Left ventricle myocardium inferior (tissue), 1 donor: ENCODE data around the gene UBE2I. TPM values are rescaled to one million over a fixed set of nuclear protein-coding genes. Genes with fewer than 3 reads are reported as not detected.
"Not testable (repeated sequence)": the region's sequence is repeated elsewhere in the genome, so short reads cannot be mapped to it uniquely, and the experiment has no call there.

ENCODE experiments used
- DNase-seq: peaks from one replicate; pipeline ENCODE4 v3.0.0-alpha.2; 2020
- H3K27ac ChIP-seq: fragments of 200-600 bp; replicated peaks from 2 replicates; pipeline ENCODE4 v1.8.0; 2021
- H3K27me3 ChIP-seq: fragments of 200-600 bp; 2 replicates; pipeline ENCODE4 v1.8.0; 2021; ENCODE audit warnings: low read depth
- H3K36me3 ChIP-seq: fragments of 200-600 bp; 2 replicates; pipeline ENCODE4 v1.8.0; 2021
- H3K4me1 ChIP-seq: fragments of 200-600 bp; 2 replicates; pipeline ENCODE4 v1.8.0; 2021
- H3K4me3 ChIP-seq: fragments of 200-600 bp; 2 replicates; pipeline ENCODE4 v1.8.0; 2021; ENCODE audit warnings: mild to moderate bottlenecking, moderate library complexity
- H3K9me3 ChIP-seq: fragments of 200-600 bp; replicated peaks from 2 replicates; pipeline ENCODE4 v1.8.0; 2021
- intact Hi-C: fragments of 100-400 bp; cut with micrococcal nuclease; formaldehyde crosslinking; loops from one replicate; pipeline ENCODE4 v1.11.0; 2022
- total RNA-seq: library from RNA; stranded (reverse); fragmentation: NEBNext Ultra II Directional; extraction: Animal tissue kit (Norgen Biotek cat#: 25700); gene quantifications from one replicate; pipeline ENCODE4 v1.2.1, GENCODE V29; 2021
- TF ChIP-seq, protein P1 (sequence below): fragments of 200-600 bp; IDR thresholded peaks from 2 replicates; pipeline ENCODE4 v1.8.0; 2021; ENCODE audit warnings: antibody characterized with exemption, mild to moderate bottlenecking, borderline replicate concordance
- donor health status: DM: no; HTN: yes; CAD: no; lungs with severe emphysema.

UBE2I gene
- total RNA-seq, 1 donor from 2014 or later = 86.2 TPM

DNA sequence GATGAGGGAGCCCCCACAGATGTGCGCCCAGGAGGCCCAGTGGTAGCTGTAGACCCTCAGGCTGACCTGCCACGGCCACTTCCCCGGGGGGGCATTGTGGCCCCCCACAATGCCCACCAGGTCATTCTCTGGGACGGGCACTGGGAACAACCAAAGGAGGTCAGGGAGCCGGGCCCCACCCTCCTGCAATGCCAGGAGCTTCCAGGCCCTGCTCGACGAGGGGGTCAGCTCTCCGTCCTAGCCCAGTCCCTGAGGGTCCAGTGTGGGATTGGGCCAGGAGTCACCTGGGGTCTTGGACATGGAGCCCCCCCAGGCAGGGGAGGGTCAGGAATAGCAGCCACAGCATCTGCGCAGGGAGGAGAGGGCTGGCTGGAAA is 46.6 kb upstream of the UBE2I start:
- intact Hi-C loops = no loop called here
- no peak for DNase-seq
- TF ChIP-seq, protein P1, sequence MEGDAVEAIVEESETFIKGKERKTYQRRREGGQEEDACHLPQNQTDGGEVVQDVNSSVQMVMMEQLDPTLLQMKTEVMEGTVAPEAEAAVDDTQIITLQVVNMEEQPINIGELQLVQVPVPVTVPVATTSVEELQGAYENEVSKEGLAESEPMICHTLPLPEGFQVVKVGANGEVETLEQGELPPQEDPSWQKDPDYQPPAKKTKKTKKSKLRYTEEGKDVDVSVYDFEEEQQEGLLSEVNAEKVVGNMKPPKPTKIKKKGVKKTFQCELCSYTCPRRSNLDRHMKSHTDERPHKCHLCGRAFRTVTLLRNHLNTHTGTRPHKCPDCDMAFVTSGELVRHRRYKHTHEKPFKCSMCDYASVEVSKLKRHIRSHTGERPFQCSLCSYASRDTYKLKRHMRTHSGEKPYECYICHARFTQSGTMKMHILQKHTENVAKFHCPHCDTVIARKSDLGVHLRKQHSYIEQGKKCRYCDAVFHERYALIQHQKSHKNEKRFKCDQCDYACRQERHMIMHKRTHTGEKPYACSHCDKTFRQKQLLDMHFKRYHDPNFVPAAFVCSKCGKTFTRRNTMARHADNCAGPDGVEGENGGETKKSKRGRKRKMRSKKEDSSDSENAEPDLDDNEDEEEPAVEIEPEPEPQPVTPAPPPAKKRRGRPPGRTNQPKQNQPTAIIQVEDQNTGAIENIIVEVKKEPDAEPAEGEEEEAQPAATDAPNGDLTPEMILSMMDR = no peak
- Histone ChIP-seq H3K4me1 (no peaks in the 10 kb centered on the region), H3K27me3 (peaks cover 70% of the 10 kb centered on the region), H3K9me3 (no peaks in the 10 kb centered on the region), H3K27ac (no peak overlapping the region), H3K36me3 (no peaks in the 10 kb centered on the region), H3K4me3 (no peak overlapping the region)

DNA sequence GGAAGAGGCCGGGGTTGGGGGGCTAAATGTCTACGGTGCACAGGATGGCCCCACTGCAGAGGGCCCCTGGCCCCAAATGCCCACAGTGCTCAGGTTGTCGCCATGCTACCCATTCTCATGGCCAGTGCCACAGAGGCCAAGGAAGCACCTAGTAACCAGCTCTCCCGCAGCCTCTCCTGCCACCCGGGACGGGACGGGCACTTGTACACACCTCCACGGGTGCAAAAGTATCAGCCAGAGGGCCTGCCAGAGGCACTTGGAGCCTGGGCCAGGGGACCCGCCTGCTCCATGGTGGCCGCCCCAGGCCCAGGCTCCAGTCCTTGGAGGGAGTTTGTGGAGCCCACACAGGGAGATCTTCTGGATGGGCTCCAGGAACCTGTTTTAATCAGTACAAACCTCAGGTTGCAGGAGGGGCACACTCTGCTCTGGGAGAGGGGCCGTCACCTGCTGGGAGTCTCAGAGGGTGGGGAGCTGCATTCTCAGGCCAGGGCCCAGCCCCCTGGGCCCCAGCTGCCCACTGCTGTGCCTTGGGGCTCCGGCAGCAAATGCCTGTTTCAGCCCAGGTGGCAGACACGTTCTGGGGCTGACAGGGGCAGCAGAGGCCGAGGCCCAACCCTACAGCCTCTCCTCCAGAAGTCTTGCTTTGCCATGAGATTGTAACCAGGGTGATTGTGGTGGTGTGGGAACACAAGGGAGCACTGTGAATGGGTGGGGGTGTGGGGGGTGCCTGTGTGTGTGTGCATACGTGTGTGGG is 45.7 kb upstream of the UBE2I start:
- no peak for DNase-seq
- no peaks in the 10 kb centered on the region for H3K36me3 ChIP-seq
- no peak overlapping the region for H3K4me3 ChIP-seq
- H3K27ac ChIP-seq = no peak overlapping the region
- intact Hi-C loops = no loop called here
- TF ChIP-seq, protein P1 = no peak
- no peaks in the 10 kb centered on the region for H3K9me3 ChIP-seq
- no peaks in the 10 kb centered on the region for H3K4me1 ChIP-seq
- peaks cover 65% of the 10 kb centered on the region for H3K27me3 ChIP-seq

DNA sequence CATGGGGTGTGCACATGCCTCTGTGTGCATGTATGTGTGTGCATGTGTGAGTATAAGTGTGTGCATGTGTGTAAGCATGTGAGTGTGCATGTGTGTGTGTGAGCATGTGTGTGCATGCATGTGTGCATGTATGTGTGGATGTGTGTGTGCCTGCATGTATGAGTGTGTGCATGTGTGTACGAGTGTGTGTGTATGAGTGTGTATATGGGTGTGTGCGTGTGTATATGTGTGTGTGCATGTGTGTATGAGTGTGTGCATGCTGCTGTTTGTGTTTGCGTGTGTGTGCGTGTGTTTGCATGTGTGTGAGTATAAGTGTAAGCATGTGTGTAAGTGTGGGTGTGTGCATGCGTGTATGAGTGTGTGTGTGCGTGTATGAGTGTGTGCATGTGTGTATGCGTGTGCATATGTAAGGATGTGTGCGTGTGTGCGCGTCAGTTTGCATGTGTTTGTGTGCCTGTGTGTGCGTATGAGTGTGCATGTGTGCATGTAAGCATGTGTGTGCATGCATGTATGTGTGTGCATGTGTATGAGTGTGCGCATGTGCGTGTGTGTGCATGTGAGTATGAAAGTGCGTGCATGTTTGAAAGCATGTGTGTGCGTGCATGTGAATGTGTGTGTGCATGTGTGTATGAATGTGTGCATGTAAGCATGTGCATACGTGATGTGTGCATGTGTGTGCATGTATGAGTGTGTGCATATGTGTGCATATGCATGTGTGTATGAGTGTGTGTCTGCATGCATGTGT is 44.9 kb upstream of the UBE2I start:
- H3K27me3 ChIP-seq = peaks cover 65% of the 10 kb centered on the region
- DNase-seq = no peak

DNA sequence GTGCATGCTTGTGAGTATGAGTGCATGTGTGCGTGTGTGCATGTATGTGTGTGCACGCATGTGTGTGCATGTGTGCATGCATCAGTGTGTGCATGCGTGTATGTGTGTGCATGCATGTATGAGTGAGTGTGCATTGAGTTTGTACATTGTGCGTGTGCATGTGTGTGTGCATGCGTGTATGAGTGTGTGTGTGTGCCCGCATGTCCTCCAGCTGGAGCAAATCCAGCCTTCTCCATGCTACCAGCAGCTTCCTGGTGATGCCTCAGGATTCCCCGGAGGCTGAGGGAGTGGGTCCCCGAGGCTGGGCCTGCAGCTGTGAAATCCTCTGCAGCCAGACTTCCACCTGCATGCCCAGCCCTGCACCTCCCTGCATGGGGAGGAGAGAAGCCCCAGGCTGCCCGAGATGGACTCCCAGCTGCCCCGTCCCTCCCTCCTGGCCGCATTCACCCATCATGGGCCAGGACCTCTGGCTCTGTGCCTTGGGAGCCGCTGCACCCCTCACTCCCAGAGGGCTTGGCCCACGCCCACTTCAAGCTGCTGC is 44.3 kb upstream of the UBE2I start:
- intact Hi-C loops = no loop called here

More for the DNA sequence above, 44.9 kb upstream of the UBE2I start:
- intact Hi-C loops = no loop called here
- Histone ChIP-seq H3K4me1 (no peaks in the 10 kb centered on the region), H3K27ac (no peak overlapping the region), H3K36me3 (no peaks in the 10 kb centered on the region), H3K4me3 (no peak overlapping the region), H3K9me3 (no peaks in the 10 kb centered on the region)
- TF ChIP-seq, protein P1 = no peak

DNA sequence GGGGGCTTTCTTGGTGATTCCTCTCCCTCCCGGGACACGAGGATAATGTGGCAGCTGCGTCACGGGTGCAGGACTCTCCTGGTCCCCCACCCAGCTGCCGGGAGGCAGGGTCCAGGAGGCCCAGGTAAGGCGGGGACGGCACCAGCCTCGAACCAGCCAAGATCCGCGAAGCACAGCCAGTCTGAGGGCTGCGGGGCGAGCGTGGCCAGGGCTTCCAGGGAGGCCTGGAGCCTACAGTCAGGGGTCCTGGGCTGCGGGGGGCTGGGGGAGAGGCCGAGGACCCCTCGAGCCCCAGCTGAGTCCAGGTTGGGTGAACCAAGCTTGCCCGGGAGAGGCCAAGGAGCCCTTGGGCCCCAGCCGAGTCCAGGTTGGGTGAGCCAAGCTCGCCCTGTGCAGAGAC is 43.6 kb upstream of the UBE2I start:
- Histone ChIP-seq H3K27ac (no peak overlapping the region), H3K4me3 (no peak overlapping the region), H3K27me3 (peaks cover 55% of the 10 kb centered on the region), H3K9me3 (no peaks in the 10 kb centered on the region), H3K36me3 (no peaks in the 10 kb centered on the region), H3K4me1 (no peaks in the 10 kb centered on the region)
- TF ChIP-seq, protein P1 = no peak
- DNase-seq = no peak
- intact Hi-C loops = no loop called here

More for the DNA sequence above, 44.3 kb upstream of the UBE2I start:
- Histone ChIP-seq H3K36me3 (no peaks in the 10 kb centered on the region), H3K9me3 (no peaks in the 10 kb centered on the region), H3K4me3 (no peak overlapping the region), H3K4me1 (no peaks in the 10 kb centered on the region), H3K27me3 (peaks cover 61% of the 10 kb centered on the region), H3K27ac (no peak overlapping the region)
- no peak for DNase-seq
- TF ChIP-seq, protein P1 = no peak

DNA sequence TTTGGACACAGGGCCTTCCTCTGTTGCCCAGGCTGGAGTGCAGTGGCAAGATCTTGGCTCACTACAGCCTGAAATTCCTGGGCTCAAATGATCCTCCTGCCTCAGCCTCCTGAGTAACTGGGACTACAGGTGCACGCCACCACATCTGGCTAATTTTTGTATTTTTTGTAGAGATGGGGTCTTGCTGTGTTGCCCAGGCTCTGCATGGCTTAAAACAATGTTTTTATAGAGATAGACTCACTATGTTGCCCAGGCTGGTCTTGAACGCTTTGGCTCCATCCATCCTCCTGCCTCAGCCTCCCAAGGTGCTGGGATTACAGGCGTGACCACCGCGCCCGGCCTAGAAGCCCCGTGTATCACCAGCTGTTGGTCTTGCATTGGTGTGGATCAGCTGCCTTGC is 40.0 kb upstream of the UBE2I start:
- H3K36me3 ChIP-seq, intact Hi-C loops, H3K9me3 ChIP-seq, H3K4me3 ChIP-seq, H3K27ac ChIP-seq, DNase-seq, H3K4me1 ChIP-seq: not testable (repeated sequence)
- H3K27me3 ChIP-seq = peaks cover 35% of the 10 kb centered on the region
